Measurements from ENCODE around the gene CFAP53. TPM values are rescaled to one million over a fixed set of nuclear protein-coding genes. Genes with fewer than 3 reads are reported as not detected.

CFAP53 gene
- total and polyA plus RNA-seq, 2 donors (not counting 3 experiments of a cell fraction or from before 2014, with no cell fraction given), result 0.12 to 0.18 TPM

DNA sequence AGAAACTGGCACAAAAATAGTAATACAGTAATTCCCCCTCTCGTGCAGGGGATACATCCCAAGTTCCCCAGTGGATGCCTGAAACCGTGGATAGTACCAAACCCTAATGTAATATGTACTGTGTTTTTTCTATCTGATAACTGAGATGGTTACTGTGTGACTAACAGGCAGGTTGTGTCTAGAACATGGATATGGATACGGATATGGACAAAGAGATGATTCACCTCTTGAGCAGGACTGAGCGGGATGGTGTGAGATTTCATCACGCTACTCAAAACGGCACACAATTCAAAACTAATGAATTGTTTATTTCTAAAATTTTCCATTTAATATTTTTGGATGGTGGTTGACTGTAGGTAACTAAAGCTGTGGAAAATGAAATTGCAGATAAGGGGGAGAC is 11.6 kb upstream of the CFAP53 start:
- H3K9me3 ChIP-seq (replicated peaks; ENCODE audit: control insufficient read depth, insufficient read depth, low read length), result no peaks in the 10 kb centered on the region
- peaks cover 23% of the 10 kb centered on the region for H3K4me1 ChIP-seq (ENCODE audit: control insufficient read depth, extremely low read depth, insufficient read depth, low read length)
- H3K4me3 ChIP-seq (replicated peaks in 1 of 3; ENCODE audit: insufficient read depth in 1 of 3, low read depth in 1 of 3, low read length in 3 of 3), result no peak overlapping the region
- H3K27me3 ChIP-seq (ENCODE audit: control insufficient read depth in 2 of 2, insufficient read depth in 2 of 2, low read length in 2 of 2), result no peaks in the 10 kb centered on the region
- BruUV-seq (replicated peaks), result no TSS peak
- no peak for DNase-seq (ENCODE audit: low read depth, low spot score)
- H3K9ac ChIP-seq (replicated peaks; ENCODE audit: extremely low read depth, insufficient read depth, low read length), result no peak overlapping the region
- TF ChIP-seq POLR2A (IDR thresholded peaks at IDR 0.05; ENCODE audit: low read depth, low read length) (no peak), FOS (IDR thresholded peaks at IDR 0.05; ENCODE audit: borderline replicate concordance, insufficient read depth, low read length) (no peak), MYC (IDR thresholded peaks at IDR 0.05; ENCODE audit: low read depth, low read length) (no peak), EZH2 (IDR thresholded peaks at IDR 0.05; ENCODE audit: borderline replicate concordance, low read depth, low read length, severe bottlenecking) (no peak), GATA2 (IDR thresholded peaks at IDR 0.05; ENCODE audit: insufficient read depth, insufficient read length, low read depth, low read length) (no peak), POLR2AphosphoS5 (IDR thresholded peaks at IDR 0.05; ENCODE audit: insufficient read depth, low read depth, low read length) (no peak), JUN (IDR thresholded peaks at IDR 0.05; ENCODE audit: borderline replicate concordance, insufficient read depth, insufficient read length, low read depth) (no peak)
- TF ChIP-seq, protein P1, sequence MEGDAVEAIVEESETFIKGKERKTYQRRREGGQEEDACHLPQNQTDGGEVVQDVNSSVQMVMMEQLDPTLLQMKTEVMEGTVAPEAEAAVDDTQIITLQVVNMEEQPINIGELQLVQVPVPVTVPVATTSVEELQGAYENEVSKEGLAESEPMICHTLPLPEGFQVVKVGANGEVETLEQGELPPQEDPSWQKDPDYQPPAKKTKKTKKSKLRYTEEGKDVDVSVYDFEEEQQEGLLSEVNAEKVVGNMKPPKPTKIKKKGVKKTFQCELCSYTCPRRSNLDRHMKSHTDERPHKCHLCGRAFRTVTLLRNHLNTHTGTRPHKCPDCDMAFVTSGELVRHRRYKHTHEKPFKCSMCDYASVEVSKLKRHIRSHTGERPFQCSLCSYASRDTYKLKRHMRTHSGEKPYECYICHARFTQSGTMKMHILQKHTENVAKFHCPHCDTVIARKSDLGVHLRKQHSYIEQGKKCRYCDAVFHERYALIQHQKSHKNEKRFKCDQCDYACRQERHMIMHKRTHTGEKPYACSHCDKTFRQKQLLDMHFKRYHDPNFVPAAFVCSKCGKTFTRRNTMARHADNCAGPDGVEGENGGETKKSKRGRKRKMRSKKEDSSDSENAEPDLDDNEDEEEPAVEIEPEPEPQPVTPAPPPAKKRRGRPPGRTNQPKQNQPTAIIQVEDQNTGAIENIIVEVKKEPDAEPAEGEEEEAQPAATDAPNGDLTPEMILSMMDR (IDR thresholded peaks at IDR 0.05; ENCODE audit: extremely low read depth in 1 of 2, insufficient read depth in 1 of 2, low read depth in 1 of 2, low read length in 2 of 2), result no peak
- TF ChIP-seq, protein P2, sequence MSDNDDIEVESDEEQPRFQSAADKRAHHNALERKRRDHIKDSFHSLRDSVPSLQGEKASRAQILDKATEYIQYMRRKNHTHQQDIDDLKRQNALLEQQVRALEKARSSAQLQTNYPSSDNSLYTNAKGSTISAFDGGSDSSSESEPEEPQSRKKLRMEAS (IDR thresholded peaks at IDR 0.05; ENCODE audit: insufficient read depth, insufficient read length), result no peak
- peaks cover 27 to 44% of the 10 kb centered on the region in 2 experiments for H3K36me3 ChIP-seq (ENCODE audit: control insufficient read depth in 2 of 2, extremely low read depth in 1 of 2, insufficient read depth in 2 of 2, low read length in 2 of 2)
- no peak overlapping the region for H3K4me2 ChIP-seq (ENCODE audit: insufficient read depth, low read length)
- ChIA-PET POLR2A (no interaction called here), CTCF (interaction anchor here (2.9 kb wide), 1 partner anchor 10 kb away, joined by 19 read pairs; no protein-coding TSS in a partner anchor)
- no peak overlapping the region for H2AFZ ChIP-seq (ENCODE audit: low read depth, low read length)
- dilution Hi-C loops (cut with MboI; ENCODE audit: extremely low pct_ligation_motif_present, low sequenced_read_pairs), result no loop called here
- peaks cover 27% of the 10 kb centered on the region for H3K79me2 ChIP-seq (ENCODE audit: control insufficient read depth, insufficient read depth, low read length)
- H3K9me1 ChIP-seq (replicated peaks; ENCODE audit: control insufficient read depth, extremely low read depth, insufficient read depth, low read length), result no peaks in the 10 kb centered on the region
- no peaks in the 10 kb centered on the region for H4K20me1 ChIP-seq (replicated peaks; ENCODE audit: control insufficient read depth, extremely low read depth, insufficient read depth, low read length)
- intact Hi-C loops (cut with micrococcal nuclease), result no loop called here
- no peak for FAIRE-seq
- no peak overlapping the region for H3K27ac ChIP-seq (ENCODE audit: insufficient read depth, low read depth, low read length)
